SK-MEL-5 (cell line): Measurements from ENCODE around the gene ZNF407. TPM values are rescaled to one million over a fixed set of nuclear protein-coding genes. Genes with fewer than 3 reads are reported as not detected.
"Not testable (repeated sequence)": the region's sequence is repeated elsewhere in the genome, so short reads cannot be mapped to it uniquely, and the experiment has no call there.

Source experiments
- DNase-seq: peaks from one replicate; pipeline ENCODE4 v3.0.0-alpha.2; 2016; ENCODE audit warnings: low read depth, low spot score
- in situ Hi-C: cut with HindIII; loops from 2 replicates; pipeline ENCODE4 v1.10.0; 2016; ENCODE audit warnings: low sequenced_read_pairs, high pct_unique_total_duplicates, low pct_unique_long_range_greater_than_20kb
- polyA plus RNA-seq, 2 experiments: library from polyadenylated mRNA; depleted of rRNA; stranded (reverse); fragments of >200 nt; gene quantifications; 2 replicates each; pipeline ENCODE4 v1.2.3, GENCODE V29; 2015
- total RNA-seq: library from RNA; depleted of rRNA; stranded (reverse); fragments of >200 nt; shearing (Covaris generic); gene quantifications from 2 replicates; pipeline ENCODE4 v1.2.3, GENCODE V29; 2014; rRNA removed

The ZNF407 gene, protein sequence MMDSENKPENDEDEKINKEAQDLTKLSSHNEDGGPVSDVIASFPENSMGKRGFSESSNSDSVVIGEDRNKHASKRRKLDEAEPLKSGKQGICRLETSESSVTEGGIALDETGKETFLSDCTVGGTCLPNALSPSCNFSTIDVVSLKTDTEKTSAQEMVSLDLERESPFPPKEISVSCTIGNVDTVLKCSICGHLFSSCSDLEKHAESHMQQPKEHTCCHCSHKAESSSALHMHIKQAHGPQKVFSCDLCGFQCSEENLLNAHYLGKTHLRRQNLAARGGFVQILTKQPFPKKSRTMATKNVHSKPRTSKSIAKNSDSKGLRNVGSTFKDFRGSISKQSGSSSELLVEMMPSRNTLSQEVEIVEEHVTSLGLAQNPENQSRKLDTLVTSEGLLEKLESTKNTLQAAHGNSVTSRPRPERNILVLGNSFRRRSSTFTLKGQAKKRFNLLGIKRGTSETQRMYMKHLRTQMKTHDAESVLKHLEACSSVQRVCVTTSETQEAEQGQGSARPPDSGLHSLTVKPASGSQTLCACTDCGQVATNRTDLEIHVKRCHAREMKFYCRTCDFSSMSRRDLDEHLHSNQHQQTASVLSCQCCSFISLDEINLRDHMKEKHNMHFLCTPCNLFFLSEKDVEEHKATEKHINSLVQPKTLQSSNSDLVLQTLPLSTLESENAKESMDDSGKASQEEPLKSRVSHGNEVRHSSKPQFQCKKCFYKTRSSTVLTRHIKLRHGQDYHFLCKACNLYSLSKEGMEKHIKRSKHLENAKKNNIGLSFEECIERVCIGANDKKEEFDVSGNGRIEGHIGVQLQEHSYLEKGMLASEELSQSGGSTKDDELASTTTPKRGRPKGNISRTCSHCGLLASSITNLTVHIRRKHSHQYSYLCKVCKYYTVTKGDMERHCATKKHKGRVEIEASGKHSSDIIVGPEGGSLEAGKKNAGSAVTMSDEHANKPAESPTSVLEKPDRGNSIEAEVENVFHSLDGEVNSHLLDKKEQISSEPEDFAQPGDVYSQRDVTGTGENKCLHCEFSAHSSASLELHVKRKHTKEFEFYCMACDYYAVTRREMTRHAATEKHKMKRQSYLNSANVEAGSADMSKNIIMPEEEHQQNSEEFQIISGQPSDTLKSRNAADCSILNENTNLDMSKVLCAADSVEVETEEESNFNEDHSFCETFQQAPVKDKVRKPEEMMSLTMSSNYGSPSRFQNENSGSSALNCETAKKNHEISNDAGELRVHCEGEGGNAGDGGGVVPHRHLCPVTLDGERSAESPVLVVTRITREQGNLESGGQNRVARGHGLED (N-terminal part only)
- total RNA-seq: 9.1 and 10.5 TPM in 2 replicates
- 4.7 and 5.4 TPM in 2 replicates for polyA plus RNA-seq (2015; cell fraction: cytosol; rRNA removed)
- 4.6 and 8.0 TPM in 2 replicates for polyA plus RNA-seq (2015; cell fraction: nucleus; rRNA removed)

DNA sequence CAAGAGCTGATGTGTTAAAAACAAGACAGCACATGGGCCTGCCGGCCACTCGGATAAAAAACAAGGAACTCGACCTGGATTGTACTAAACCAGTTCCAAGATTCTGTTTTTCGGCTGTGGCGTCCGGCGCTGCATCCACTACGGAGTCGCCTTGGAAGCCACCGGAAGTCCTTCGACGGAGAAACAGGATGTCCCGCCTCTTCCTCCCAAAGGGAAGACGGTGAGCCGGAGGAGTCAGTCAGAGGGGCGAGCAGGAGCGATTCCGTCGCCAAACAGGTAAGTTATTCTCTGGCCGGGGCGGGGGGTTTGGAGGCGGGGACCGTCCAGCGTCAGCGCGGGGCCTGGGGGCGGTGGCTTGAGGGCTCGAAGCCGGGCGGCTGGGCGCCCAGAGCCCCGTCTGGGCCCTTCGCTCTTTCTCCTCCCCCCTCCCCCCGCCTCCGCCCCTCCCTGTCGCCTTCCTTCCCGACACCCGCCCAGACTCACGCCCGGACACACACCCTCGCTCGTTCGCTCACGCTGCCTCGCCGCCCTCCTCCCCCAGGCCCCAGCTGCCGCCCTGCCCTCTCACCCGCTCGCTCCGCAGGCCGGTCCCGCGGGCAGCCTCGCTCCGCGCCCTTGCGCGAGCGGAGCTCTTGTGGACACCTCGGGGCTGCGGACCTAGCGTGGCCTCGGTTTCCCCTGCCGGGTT, at the start of gene ZNF407:
ZNF407 (plus strand) TSS at position 209 of the 688 bp plus-strand sequence. CDS start 33,150 bp downstream, outside the sequence.
- in situ Hi-C loops: no loop called here
- DNase-seq: peak; percentile 91

DNA sequence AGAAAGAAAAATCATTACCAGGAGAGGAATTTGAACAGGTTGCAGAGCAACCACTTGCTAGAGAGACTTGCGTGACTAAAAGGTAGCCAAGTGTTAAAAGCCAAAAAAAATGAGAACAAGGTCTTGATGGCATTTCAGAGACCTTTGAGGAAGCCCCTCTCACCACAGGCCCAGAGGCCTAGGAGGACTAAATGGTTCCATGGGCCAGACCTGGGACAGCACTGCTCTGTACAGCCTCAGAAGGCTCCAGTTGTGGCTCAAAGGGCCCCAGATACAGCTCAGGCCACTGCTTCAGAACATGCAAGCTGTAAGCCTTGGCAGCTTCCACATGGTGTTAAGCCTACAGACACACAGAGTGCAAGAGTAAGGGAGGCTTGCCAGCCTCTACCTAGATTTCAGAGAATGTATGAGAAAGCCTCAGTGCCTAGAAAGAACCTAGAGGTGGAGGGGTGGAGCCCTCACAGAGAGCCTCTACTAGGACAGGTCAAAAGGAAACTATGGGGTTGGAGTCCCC, 48.0 kb upstream of the ZNF407 start:
- in situ Hi-C loops: no loop called here
- no peak for DNase-seq

DNA sequence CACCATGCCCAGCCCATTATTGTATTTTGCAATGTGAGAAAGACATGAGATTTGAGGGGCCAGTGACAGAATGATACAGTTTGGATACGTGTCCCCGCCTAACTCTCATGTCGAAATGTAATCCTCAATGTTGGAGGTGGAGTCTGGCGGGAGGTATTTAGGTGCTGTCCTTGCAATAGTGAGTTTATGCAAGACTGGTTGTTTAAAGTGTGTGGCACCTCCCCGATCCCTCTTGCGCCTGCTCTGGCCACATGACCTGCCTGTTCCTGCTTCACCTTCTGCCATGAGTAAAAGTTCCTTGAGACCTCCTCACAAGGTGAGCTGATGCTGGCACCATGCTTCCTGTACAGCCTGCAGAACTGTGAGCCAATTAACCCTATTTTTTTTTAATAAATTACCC, 46.8 kb upstream of the ZNF407 start:
- DNase-seq: no peak
- in situ Hi-C loops: no loop called here

DNA sequence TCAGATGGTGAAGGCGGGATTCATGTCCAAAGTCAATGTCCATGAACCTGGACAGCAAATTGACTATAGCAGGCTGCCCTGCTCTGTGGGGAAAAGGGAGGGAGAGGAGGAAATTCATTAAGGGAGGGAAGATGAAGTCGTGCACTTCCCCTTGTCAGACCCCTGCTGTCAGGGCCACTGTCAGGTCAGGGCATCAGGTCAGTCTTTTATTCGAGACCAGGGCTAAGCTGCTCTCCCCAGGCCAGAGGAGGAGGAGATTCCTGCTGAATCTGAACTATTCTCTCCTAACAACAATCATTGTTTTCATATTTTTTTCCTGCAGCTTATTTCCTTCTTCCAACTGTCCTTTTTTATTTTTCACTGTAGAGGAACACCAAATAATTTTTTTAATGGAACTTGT, 46.2 kb upstream of the ZNF407 start:
- no peak for DNase-seq
- in situ Hi-C loops: no loop called here

DNA sequence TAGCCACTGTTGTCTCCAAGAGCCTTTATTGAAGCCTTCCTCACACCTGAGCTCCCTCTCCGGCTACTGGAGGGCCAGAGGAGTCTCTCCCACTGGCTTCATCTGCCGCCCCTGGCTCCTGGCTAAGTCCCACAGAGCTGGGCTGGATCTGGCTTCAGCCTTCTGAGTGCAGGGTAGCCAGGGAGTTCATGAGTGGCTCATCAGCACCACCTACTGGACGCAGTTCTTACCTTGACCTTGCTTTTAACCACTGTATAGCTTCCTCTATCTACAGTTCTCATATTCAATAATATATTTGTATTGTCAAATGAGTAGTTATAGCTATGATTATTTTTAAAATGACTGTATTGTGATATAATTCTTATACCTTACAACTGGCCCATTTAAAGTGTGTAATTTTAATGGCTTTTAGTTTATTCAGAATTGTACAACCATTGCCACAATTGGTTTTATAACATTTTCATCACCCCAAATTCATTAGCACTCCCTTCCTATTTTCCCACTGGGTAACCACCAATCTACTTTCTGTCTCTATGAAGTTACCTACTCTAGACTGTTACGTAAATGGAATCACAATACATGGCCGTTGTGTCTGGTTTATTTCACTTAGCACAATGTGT, 45.6 kb upstream of the ZNF407 start:
- in situ Hi-C loops: no loop called here
- peak; percentile 87 for DNase-seq

DNA sequence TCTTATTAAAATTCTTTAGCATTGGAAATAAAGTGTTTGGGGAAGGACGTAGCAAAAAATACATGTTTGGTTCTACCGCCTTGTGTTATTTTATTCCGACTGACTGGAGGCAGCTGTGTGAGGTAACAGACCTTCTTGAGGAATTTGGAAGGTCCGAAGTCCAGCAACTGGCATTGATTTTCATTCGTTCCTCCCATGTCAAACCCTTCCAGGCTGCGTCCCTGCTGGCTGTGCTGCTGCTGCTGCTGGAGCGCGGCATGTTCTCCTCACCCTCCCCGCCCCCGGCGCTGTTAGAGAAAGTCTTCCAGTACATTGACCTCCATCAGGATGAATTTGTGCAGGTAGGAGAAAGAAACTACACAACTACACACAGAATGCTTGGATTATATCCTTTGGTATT, 41.5 kb upstream of the ZNF407 start:
- in situ Hi-C loops: no loop called here
- no peak for DNase-seq

DNA sequence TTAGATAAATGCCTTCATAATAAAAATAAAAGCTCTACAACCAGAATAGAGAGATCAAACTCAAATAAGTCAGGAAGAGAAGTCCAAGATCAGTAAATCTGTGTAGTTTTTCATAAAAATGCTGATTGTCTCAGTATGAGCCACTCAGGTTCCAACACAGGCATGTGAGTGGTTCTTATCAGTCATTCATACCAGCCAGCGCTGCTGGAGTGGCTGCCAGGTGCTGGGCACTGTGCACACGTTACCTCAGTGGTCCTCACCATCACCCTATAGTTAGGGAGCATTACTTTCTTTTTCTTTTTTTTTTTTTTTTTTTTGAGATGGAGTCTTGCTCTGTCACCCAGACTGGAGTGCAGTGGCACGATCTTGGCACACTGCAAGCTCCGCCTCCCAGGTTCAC, 39.6 kb upstream of the ZNF407 start:
- in situ Hi-C loops: no loop called here
- DNase-seq: no peak

DNA sequence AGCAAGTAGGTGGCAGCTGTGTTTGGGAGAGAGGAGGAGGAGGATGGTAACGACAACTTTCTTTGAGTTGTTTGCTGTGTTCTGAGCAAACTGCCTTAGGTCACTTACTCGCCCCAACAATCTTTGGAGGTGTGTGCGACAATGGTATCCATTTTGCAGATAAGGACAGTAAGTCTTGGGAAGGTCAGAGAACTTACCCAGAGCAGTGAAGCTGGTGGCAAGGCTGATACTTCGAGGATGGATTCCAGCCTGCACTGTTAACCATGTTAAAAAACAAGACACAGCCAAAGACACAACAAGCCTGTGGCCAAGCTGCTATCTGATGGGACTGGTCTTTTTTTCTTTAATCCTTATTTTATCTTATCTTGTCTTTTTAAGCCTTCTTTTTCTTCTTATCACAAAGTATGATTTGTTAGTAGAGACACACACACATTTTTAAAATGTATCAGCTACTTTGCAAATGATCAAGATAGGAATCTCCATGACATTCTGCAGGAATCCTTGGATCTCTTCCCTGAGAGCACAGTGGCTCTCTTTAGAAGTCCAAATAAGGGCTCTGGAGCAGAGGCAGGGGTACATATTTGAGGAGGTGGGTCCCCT, 35.4 kb upstream of the ZNF407 start:
- in situ Hi-C loops: no loop called here
- no peak for DNase-seq

DNA sequence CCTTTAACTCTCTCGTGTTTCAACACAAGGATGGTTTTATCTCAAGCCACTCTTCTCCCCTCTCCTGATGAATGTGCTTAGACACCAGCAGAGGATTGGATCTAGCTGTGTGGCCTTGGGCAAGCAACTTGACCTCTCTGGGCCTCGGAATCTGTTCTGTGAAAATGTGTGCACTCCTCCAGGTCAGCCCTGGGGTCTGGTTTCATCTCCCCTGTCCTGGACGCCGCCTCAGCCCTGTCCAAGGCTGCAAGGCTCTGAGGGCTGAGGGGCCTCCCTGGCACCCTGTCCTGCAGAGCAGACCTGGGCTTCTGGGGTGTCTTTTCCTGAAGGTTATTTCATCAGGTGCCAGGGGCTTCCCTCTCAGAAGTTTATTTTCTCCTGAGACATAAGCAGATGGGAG, 34.9 kb upstream of the ZNF407 start:
- in situ Hi-C loops: no loop called here
- DNase-seq: no peak

DNA sequence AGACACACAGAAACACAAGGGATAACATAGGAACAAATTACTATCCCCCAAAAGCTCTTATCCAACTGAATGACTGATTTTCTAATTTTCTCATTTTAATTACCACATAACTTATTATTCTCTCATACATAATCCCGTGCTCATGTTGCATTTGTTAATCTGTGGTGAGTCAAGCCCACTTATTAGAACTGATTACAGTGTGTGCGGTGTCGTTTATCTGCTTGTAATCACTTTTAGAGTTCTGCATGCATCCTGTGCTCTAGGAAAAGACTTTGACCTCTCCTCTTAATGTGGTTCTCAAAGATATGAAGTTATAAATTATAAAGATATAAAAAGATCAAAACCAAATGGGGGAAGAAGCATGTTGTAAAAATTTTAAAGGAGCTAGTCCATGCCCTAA, 33.7 kb upstream of the ZNF407 start:
- in situ Hi-C loops: no loop called here

DNA sequence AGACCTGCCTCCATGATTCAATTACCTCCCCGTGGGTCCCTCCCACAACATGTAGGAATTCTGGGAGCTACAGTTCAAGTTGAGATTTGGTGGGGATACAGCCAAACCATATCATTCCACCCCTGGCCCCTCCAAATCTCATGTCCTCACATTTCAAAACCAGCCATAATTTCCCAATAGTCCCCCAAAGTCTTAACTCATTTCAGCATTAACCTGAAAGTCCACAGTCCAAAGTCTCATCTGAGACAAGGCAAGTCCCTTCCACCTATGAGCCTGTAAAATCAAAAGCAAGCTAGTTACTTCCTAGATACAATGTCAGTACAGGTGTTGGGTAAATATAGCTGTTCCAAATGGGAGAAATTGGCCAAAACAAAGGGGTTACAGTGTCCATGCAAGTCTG, 32.5 kb upstream of the ZNF407 start:
- in situ Hi-C loops, DNase-seq: not testable (repeated sequence)

More for the DNA sequence above, 33.7 kb upstream of the ZNF407 start:
- no peak for DNase-seq

DNA sequence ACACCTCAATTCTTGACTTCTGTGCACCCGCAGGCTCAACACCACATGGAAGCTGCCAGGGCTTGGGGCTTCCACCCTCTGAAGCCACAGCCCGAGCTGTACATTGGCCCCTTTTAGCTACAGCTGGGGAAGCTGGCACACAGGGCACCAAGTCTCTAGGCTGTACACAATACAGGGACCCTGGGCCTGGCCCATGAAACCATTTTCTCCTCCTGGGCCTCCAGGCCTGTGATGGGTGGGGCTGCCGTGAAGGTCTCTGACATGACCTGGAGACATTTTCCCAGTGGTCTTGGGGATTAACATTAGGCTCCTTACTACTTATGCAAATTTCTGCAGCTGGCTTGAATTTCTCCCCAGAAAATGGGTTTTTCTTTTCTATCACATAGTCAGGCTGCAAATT, 31.7 kb upstream of the ZNF407 start:
- DNase-seq, in situ Hi-C loops: not testable (repeated sequence)

DNA sequence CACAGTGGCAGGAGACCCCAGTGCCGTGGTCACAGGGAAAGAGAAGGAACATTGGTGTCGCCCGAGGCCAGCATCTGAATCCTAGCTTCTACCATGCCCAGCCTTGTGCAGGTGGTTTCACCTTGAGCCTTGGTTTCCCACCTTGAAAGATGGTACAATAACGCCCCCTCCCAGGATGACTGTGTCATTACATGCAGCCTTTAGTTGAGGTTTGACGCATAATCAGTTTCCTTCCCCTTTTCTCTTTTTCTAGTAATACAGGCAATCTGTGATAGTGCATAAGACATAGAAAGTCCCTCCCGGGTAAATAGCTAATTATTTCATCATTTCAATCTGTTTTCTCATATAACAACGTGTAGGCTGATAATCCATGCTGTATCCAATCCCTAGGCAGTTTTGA, 29.8 kb upstream of the ZNF407 start:
- in situ Hi-C loops: no loop called here
- no peak for DNase-seq

DNA sequence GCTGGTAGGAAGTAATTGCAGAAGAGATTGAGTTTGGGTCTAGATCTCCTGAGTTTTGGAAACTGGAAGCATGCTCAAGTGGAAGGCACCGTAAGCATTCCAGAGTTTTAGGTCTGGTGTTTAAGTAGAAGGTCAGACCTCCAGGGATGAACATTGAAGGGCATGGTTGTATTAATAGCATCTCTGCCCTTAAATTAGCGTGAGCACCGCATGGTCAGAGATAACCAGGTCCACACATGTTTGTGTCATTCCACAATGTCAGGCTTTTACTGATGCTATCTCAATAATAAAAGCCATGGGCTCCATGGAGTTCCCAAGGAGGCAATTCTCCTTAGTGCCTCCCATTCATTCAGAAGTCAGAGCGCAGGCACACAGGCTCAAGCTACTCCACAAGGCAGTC, 28.3 kb upstream of the ZNF407 start:
- in situ Hi-C loops: no loop called here
- no peak for DNase-seq

DNA sequence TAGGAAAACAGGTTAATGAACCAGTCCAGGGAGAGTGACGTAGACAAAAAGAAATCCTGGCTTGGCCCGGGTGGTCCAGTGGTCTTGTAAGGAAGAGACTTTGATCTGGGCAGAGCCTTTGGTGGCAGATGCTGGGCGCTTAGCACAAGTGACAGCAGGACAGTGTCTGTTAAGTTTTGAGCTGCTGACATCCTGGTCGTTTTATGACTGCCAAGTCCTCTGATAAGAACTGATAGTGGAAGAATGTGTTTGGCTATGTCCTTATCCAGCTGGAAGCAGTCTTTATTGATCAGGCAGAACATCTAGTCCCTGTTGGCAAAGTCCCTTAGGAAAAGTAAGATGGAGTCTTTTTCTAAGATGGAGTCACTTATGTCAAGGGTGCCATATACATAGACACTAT, 27.4 kb upstream of the ZNF407 start:
- DNase-seq: no peak
- in situ Hi-C loops: no loop called here
